GM21786 (cell line): ENCODE measurements around the gene METTL13.

Experiments used
- ATAC-seq: cut with Tn5 transposase; IDR thresholded peaks from one replicate; pipeline ENCODE4 v1.9.1; 2021; ENCODE audit not compliant: unreplicated experiment

Gene METTL13

GRCh38 chr1:171844381-171844780, 62.9 kb downstream of the METTL13 start:
- ATAC-seq = no peak

DNA sequence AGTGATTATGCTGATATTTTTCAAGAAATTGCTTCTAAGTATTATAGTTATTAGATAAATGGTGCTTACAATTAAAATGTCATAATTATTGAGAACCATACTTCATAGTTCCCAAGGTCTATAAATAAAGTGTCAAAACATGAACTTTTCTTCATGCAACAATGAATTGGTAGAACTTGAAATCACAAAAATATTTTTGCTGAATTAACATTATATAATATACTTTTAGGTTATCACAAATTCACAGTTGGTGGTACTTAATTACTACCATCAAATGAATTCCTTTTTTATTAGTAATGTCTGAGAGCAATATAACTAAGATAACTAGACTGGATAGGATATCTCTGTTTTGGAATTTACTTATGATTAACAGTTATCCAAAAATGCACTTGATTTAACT, 64.5 kb downstream of the METTL13 start:
- ATAC-seq = no peak
